RWPE1 (cell line): Measurements from ENCODE around the gene PPP1CC.
"Not testable (repeated sequence)": the region's sequence is repeated elsewhere in the genome, so short reads cannot be mapped to it uniquely, and the experiment has no call there.

Experiments
- CTCF ChIA-PET: fragments of 350-600 bp; sonication (Branson Sonifier 250); formaldehyde crosslinking; extraction: SDS; loops from one replicate; lab custom pipeline; 2021; lab: Yijun Ruan, JAX
- POLR2A ChIA-PET: fragments of 400-600 bp; formaldehyde crosslinking; extraction: SDS; loops from one replicate; lab custom pipeline; 2020; ENCODE audit warnings: antibody characterized with exemption; ENCODE audit not compliant: low non-redundant PET; lab: Yijun Ruan, JAX
- DNase-seq: peaks from one replicate; pipeline ENCODE4 v3.0.0; 2012; ENCODE audit warnings: low spot score
- H3K27ac ChIP-seq: fragments of 450-650 bp; 2 replicates; pipeline ENCODE4 v1.5.1; 2017
- TF ChIP-seq, protein P1 (sequence below): fragments of 450-650 bp; conservative IDR thresholded peaks from 2 replicates; pipeline ENCODE4 v1.5.1; 2017; ENCODE audit warnings: low read depth, mild to moderate bottlenecking

PPP1CC gene

DNA sequence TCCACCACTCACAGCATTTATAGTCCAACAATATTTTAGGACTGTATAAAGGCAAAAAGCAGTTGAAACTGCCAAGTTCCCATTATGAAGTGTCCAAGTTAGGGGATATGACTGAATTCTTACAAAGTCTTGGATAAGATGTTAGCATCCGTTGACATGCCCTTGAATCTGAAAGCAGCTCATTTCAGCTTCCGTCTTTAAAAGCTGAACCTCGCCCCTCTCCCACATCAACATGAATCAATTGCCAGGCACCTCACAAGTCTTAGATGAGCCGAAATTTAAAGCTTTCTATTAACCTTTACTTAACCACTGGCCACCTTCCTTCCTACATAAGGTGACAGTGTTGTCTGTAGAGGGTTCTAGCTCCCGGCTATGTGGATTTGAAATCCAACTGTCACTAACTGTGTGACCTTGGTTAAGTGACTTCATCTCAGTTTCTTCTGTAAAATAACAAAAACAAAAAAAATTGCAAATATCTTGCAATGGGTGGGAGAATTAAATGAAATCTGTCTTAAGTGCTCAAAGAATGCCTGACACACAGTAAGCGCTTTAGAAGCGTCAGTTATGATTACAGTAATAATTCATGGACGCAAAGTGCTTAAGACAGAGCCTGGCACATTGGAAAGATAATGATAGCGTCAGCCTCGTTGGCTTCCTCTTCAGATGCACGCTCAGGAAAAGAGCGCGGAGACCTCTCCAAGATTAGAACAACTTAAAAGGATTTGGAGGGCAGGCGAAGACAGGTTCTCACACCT, 1.2 kb downstream of the PPP1CC start:
- ChIA-PET CTCF (interaction anchor here (0.5 to 0.6 kb wide), 3 partner anchors 146 to 440 kb away, joined by 3 read pairs; no protein-coding TSS in a partner anchor), POLR2A (interaction anchor here (0.6 kb wide), 1 partner anchor 241 kb away, joined by 4 read pairs; no protein-coding TSS in a partner anchor)
- H3K27ac ChIP-seq = peak overlapping the region; percentile 83
- TF ChIP-seq, protein P1, sequence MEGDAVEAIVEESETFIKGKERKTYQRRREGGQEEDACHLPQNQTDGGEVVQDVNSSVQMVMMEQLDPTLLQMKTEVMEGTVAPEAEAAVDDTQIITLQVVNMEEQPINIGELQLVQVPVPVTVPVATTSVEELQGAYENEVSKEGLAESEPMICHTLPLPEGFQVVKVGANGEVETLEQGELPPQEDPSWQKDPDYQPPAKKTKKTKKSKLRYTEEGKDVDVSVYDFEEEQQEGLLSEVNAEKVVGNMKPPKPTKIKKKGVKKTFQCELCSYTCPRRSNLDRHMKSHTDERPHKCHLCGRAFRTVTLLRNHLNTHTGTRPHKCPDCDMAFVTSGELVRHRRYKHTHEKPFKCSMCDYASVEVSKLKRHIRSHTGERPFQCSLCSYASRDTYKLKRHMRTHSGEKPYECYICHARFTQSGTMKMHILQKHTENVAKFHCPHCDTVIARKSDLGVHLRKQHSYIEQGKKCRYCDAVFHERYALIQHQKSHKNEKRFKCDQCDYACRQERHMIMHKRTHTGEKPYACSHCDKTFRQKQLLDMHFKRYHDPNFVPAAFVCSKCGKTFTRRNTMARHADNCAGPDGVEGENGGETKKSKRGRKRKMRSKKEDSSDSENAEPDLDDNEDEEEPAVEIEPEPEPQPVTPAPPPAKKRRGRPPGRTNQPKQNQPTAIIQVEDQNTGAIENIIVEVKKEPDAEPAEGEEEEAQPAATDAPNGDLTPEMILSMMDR = no peak
- DNase-seq = no peak

- no peak for DNase-seq
- CTCF ChIA-PET = interaction anchor here (0.7 kb wide), 1 partner anchor 22 kb away, joined by 3 read pairs; no protein-coding TSS in a partner anchor
- H3K27ac ChIP-seq = no peak overlapping the region
- POLR2A ChIA-PET = interaction anchor here (0.6 kb wide), 1 partner anchor 46 kb away, joined by 3 read pairs; no protein-coding TSS in a partner anchor
- TF ChIP-seq, protein P1 = no peak
Observed at GRCh38 chr12:110739894-110740293, 2.8 kb downstream of the PPP1CC start.

DNA sequence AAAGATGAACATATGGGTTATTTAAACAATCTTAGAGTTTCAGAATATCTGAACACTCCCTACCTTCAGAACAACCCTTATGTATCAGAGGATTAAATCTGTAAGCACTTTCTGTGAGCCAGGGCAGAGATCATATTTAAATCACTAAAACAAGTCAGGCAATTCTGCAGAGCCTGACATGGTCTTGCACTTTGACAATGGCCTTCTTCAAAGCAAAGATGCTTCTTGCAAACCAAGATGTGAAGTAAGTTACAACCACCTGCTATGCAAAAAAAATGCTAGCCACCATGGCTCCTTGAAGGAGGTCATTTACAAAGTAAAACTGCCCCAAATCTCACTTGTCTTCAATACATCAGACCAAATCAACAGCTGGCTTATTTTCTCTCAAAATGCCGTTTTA, 3.2 kb downstream of the PPP1CC start:
- DNase-seq = no peak
- TF ChIP-seq, protein P1 = no peak
- H3K27ac ChIP-seq = no peak overlapping the region
- ChIA-PET POLR2A (no interaction called here), CTCF (interaction anchor here (0.7 kb wide), 1 partner anchor 22 kb away, joined by 3 read pairs; no protein-coding TSS in a partner anchor)

- TF ChIP-seq, protein P1 = no peak
- ChIA-PET CTCF (interaction anchor here (0.6 to 0.7 kb wide), 2 partner anchors 22 to 83 kb away, joined by 3 read pairs; no protein-coding TSS in a partner anchor), POLR2A (no interaction called here)
- H3K27ac ChIP-seq = no peak overlapping the region
- no peak for DNase-seq
Observed at GRCh38 chr12:110737532-110737931, 5.2 kb downstream of the PPP1CC start.

- H3K27ac ChIP-seq, DNase-seq, POLR2A ChIA-PET: not testable (repeated sequence)
- CTCF ChIA-PET = interaction anchor here (0.7 kb wide), 1 partner anchor 22 kb away, joined by 3 read pairs; no protein-coding TSS in a partner anchor
Observed at GRCh38 chr12:110737016-110737415, 5.7 kb downstream of the PPP1CC start.

DNA sequence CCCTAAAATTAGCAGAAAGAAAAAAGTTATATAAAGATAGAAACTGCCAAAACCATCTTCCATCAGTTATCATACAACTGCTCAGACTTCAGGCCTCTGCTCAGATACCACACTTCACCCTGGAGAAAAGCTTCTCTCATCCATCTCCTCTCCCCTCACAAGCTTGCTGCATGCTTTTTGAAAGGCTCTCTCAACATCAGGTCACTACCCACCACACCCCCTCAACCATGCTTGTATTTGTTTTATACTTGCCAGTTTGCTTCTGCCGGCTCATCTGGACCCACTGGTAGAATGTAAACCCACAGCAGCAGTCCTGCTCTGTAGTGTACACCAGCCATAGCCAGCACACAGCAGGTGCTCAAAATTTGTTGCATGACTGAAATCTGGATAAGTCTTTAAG, 8.8 kb downstream of the PPP1CC start:
- no peak overlapping the region; the same call in 1 of the 2 replicates for H3K27ac ChIP-seq
- no peak for DNase-seq
- POLR2A ChIA-PET = interaction anchor here (0.7 kb wide), 1 partner anchor 295 kb away, joined by 3 read pairs; no protein-coding TSS in a partner anchor
- TF ChIP-seq, protein P1 = no peak
- CTCF ChIA-PET = no interaction called here
